ENCODE data around the gene CACNA1C. TPM values are rescaled to one million over a fixed set of nuclear protein-coding genes. Genes with fewer than 3 reads are reported as not detected.

The CACNA1C gene
- total RNA-seq, 1 donor: 16.6 TPM

DNA sequence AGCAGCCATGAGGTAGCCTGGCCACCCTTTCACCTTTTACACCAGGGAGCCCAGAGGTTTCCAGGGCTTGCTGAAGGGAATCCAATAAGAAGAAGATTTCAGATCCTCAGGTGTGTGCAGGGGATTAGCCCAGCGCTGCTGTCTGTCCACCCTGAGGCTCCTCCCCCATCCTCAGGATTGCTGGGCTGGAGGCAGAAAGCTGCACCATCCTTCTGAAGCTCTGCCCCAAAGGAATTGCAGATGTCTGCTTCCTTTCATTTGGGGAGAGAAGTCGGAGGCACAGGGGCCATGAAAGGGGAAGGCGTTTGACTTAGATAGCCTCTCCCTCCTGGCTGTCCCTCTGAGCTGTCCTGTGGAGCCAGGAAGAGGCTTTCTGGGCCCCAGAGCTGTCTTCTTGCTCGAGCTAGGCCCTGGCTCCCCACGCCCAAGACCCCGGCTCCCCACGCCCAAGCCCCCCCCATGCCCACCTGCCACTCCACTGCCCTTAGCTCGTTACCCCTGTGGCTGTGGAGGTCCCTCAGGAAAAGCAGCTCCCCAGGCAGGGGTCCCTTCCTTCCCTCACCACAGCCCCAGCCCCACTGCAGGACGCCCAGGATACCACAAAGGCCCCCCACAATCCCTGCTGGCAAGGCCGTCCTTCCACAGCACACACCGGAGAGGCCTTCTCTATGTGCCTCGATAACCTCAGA, 359.0 kb downstream of the CACNA1C start:
- no peak overlapping the region for H3K4me3 ChIP-seq (ENCODE audit: low read depth, low read length)
- TF ChIP-seq, protein P1, sequence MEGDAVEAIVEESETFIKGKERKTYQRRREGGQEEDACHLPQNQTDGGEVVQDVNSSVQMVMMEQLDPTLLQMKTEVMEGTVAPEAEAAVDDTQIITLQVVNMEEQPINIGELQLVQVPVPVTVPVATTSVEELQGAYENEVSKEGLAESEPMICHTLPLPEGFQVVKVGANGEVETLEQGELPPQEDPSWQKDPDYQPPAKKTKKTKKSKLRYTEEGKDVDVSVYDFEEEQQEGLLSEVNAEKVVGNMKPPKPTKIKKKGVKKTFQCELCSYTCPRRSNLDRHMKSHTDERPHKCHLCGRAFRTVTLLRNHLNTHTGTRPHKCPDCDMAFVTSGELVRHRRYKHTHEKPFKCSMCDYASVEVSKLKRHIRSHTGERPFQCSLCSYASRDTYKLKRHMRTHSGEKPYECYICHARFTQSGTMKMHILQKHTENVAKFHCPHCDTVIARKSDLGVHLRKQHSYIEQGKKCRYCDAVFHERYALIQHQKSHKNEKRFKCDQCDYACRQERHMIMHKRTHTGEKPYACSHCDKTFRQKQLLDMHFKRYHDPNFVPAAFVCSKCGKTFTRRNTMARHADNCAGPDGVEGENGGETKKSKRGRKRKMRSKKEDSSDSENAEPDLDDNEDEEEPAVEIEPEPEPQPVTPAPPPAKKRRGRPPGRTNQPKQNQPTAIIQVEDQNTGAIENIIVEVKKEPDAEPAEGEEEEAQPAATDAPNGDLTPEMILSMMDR (IDR thresholded peaks at IDR 0.05; ENCODE audit: insufficient read depth, low read length): no peak
- DNase-seq (ENCODE audit: low read depth): no peak

DNA sequence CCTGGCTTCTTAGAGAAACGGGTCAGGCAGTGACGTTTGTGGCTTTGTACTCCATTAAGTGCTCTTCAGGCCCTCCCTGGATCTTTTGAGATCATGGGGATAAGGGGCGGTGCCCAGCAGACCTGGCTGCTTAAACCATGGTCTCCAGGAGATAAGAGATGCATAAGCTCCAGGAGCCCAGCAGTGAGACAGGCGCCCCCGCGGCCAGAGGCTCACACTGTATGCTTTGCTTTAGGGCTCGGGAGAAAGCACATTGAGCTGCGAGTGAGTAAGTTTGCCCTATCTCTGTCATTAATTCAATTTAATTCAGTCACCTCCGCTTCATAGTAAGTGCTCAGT, 359.5 kb downstream of the CACNA1C start:
- TF ChIP-seq, protein P1 (IDR thresholded peaks at IDR 0.05; ENCODE audit: insufficient read depth, low read length): no peak
- no peak for DNase-seq (ENCODE audit: low read depth)
- no peak overlapping the region for H3K4me3 ChIP-seq (ENCODE audit: low read depth, low read length)

DNA sequence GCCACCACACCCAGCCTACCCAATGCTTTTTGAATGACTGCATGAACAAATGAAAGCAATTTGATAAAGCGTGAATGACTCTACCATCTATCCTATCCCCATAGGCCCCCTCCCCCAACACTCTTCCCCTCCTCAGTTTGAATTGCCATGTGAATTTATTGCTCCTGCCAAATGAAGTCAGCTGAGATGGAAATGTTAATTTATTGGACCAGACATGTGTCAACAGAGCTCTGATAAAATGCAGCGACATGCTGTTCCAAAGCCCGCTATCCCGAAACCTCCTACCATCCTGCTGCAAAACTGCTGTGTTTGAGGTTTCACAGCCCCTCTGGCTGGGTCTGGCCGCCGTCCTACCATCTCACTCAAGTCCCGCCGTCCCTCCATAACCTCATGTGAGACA, 360.5 kb downstream of the CACNA1C start:
- no peak overlapping the region for H3K4me3 ChIP-seq (ENCODE audit: low read depth, low read length)
- TF ChIP-seq, protein P1 (IDR thresholded peaks at IDR 0.05; ENCODE audit: insufficient read depth, low read length): no peak
- no peak for DNase-seq (ENCODE audit: low read depth)

DNA sequence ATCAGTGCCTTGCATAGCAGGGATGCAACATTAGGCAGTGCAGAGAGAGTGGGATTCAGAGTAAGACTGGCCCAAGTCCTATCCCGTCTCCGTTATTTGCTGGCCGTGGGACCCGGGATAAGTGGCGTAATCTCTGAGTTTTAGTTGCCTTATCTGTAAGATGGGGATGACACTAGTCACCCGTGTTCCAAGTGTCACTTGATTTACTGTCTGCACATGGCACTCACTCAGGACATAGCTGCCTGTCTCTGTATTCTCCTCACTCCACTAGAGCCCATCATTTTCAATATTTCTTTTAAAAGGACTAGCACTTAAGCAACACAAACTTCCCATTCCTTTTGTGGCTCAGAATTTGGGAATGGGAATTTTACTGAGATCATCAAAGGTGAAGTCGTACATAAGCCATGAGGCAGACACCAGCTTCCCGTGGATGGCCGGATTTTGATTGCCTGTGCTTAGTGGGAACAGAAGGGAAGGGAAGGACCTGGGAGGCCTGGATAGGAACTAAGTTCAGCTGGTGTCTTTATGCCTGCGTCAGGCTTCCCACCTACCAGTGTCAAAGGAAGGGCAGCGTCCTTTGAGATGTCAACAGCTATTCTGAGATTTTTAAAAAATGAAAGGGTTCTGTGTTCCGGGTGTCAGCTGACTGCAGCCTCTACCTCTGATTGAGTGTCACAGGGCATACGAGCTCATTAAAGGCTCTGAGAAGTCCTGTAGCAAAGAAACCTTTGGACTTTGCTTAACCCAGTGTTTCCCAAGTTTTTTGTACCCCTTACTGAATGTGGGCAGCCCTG, 361.4 kb downstream of the CACNA1C start:
- H3K4me3 ChIP-seq (ENCODE audit: low read depth, low read length): no peak overlapping the region
- no peak for DNase-seq (ENCODE audit: low read depth)
- TF ChIP-seq, protein P1 (IDR thresholded peaks at IDR 0.05; ENCODE audit: insufficient read depth, low read length): no peak

DNA sequence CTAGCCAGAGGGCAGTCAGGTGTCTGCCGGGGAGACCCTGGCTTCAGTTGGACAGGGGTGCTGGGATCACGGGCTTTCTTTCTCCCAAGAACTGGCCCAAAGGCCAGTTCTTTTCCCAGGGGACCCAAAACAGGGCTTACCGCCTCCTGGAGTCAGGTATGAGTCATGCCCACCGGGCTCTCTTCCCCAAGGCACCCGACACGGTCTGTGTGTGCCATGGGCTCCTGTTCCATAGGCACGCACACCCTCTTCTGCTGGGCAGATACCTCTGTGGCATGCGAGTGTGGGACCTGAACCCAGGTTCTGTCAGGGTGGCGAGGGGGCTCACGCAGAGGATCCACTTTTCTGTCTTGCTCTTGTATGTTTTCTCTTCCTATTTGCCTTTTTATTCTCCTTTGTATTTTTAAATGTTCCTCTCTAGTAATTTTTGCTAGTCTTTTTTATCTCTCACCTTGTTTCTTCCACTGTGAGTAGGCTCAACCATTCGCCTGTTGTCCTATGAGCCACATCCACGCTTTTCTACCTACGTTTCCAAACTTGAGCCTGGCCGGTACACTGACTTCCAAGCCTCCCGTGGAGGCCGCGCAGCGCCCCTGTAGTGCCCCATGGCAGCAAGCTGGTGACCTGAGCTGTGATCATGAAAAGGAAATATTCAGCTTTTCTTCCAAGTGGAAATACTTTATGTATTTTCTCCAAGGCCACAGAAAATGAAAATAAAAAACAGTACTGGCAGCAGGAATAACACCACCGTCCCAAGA, 362.2 kb downstream of the CACNA1C start:
- H3K4me3 ChIP-seq (ENCODE audit: low read depth, low read length): no peak overlapping the region
- TF ChIP-seq, protein P1 (IDR thresholded peaks at IDR 0.05; ENCODE audit: insufficient read depth, low read length): no peak
- peak; percentile 23 for DNase-seq (ENCODE audit: low read depth)

DNA sequence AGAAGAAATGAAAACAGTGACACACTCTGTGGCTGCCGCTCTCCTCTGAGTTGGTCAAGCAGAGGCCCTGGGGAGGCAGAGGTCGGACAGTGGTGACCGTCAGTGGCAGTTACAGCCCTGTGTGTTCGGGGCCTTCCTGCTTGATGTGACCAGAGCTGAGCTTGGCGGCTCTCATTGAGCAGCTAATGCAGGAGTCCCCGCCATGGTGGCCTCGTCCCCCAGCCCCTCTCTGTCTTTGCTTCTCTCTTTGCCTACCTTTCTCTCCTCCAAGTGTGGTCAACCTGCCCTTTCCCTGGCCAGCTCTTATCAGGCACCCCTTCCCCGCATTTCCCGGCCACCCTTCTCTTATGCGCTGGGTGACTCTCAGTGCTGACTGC, 362.8 kb downstream of the CACNA1C start:
- no peak for DNase-seq (ENCODE audit: low read depth)
- TF ChIP-seq, protein P1 (IDR thresholded peaks at IDR 0.05; ENCODE audit: insufficient read depth, low read length): no peak
- no peak overlapping the region for H3K4me3 ChIP-seq (ENCODE audit: low read depth, low read length)

All from fibroblast of the aortic adventitia (primary cell).